Neuronal stem cell (in vitro differentiated cells): ENCODE measurements around the gene DGLUCY.

Source experiments
- DNase-seq: peaks from one replicate; pipeline ENCODE4 v3.0.0-alpha.2; 2013; ENCODE audit warnings: low spot score
- H2AFZ ChIP-seq: one replicate; pipeline ENCODE4 v1.6.1; 2013; ENCODE audit warnings: mild to moderate bottlenecking, low read length, inconsistent platforms
- H2AK5ac ChIP-seq: 2 replicates; pipeline ENCODE4 v1.6.1; 2013; ENCODE audit warnings: low read depth, mild to moderate bottlenecking, inconsistent platforms, low read length, moderate library complexity, mixed read lengths
- H2BK120ac ChIP-seq: 2 replicates; pipeline ENCODE4 v1.6.1; 2013; ENCODE audit warnings: low read depth, mild to moderate bottlenecking, inconsistent platforms, low read length, moderate library complexity, mixed read lengths
- H2BK12ac ChIP-seq: one replicate; pipeline ENCODE4 v1.6.1; 2013; ENCODE audit warnings: low read length, inconsistent platforms
- H2BK15ac ChIP-seq: 2 replicates; pipeline ENCODE4 v1.6.1; 2013; ENCODE audit warnings: mild to moderate bottlenecking, low read length, inconsistent platforms, mixed read lengths
- H2BK5ac ChIP-seq: one replicate; pipeline ENCODE4 v1.6.1; 2013; ENCODE audit warnings: inconsistent platforms, mild to moderate bottlenecking, low read length, moderate library complexity
- H3K14ac ChIP-seq: one replicate; pipeline ENCODE4 v1.6.1; 2013; ENCODE audit warnings: low read length, inconsistent platforms
- H3K18ac ChIP-seq: 2 replicates; pipeline ENCODE4 v1.6.1; 2013; ENCODE audit warnings: low read length, inconsistent platforms
- H3K23ac ChIP-seq: 2 replicates; pipeline ENCODE4 v1.6.1; 2013; ENCODE audit warnings: low read depth, mild to moderate bottlenecking, mixed read lengths, low read length, inconsistent platforms; ENCODE audit not compliant: poor library complexity
- H3K27ac ChIP-seq: replicated peaks from 3 replicates; pipeline ENCODE4 v1.5.1; 2013; ENCODE audit warnings: low read length, inconsistent platforms
- H3K27me3 ChIP-seq, 3 experiments: 2 replicates each; pipeline ENCODE4 v1.6.1; 2013; ENCODE audit warnings: low read length in 3 of 3, mild to moderate bottlenecking in 2 of 3, inconsistent platforms in 1 of 3, low read depth in 1 of 3, mixed read lengths in 1 of 3, moderate library complexity in 1 of 3; ENCODE audit not compliant: control insufficient read depth in 3 of 3, insufficient read depth in 3 of 3
- H3K36me3 ChIP-seq, 2 donors: replicated peaks in 1 of 2; 2 replicates each; pipeline ENCODE4 v1.6.1; 2013; ENCODE audit warnings: low read length in 2 of 2; ENCODE audit not compliant: control insufficient read depth in 2 of 2, insufficient read depth in 2 of 2
- H3K4ac ChIP-seq: 2 replicates; pipeline ENCODE4 v1.6.1; 2013; ENCODE audit warnings: inconsistent platforms, mild to moderate bottlenecking, low read length, moderate library complexity
- H3K4me1 ChIP-seq, 2 donors: 1 replicate in 1 of 2; 2 replicates in 1 of 2; pipeline ENCODE4 v1.6.1; 2013; ENCODE audit warnings: low read length in 2 of 2, low read depth in 1 of 2; ENCODE audit not compliant: control insufficient read depth in 2 of 2, insufficient read depth in 1 of 2
- H3K4me2 ChIP-seq: one replicate; pipeline ENCODE4 v1.6.1; 2013; ENCODE audit warnings: mild to moderate bottlenecking, low read length, inconsistent platforms; ENCODE audit not compliant: insufficient read depth, poor library complexity, severe bottlenecking
- H3K4me3 ChIP-seq, 2 donors: 2 replicates each; pipeline ENCODE4 v1.5.1; 2013; ENCODE audit warnings: low read length in 2 of 2, mild to moderate bottlenecking in 2 of 2, inconsistent platforms in 1 of 2, moderate library complexity in 1 of 2
- H3K79me1 ChIP-seq: one replicate; pipeline ENCODE4 v1.6.1; 2013; ENCODE audit warnings: low read depth, mild to moderate bottlenecking, inconsistent platforms, low read length, moderate library complexity
- H3K9ac ChIP-seq: one replicate; pipeline ENCODE4 v1.6.1; 2013; ENCODE audit warnings: mild to moderate bottlenecking, low read depth, low read length, inconsistent platforms; ENCODE audit not compliant: poor library complexity
- H3K9me3 ChIP-seq, 2 donors: replicated peaks in 1 of 2; 2 replicates each; pipeline versions ENCODE3 to v1.6.1; 2013; ENCODE audit warnings: low read length in 2 of 2, mild to moderate bottlenecking in 2 of 2, inconsistent platforms in 1 of 2, low read depth in 1 of 2, mixed read lengths in 1 of 2, moderate library complexity in 1 of 2; ENCODE audit not compliant: control insufficient read depth in 2 of 2, insufficient read depth in 1 of 2
- H4K8ac ChIP-seq: one replicate; pipeline ENCODE4 v1.6.1; 2013; ENCODE audit warnings: low read depth, mild to moderate bottlenecking, inconsistent platforms, low read length, moderate library complexity
- H4K91ac ChIP-seq: one replicate; pipeline ENCODE4 v1.6.1; 2013; ENCODE audit warnings: low read length, low read depth, mild to moderate bottlenecking, inconsistent platforms; ENCODE audit not compliant: poor library complexity
- WGBS, 2 donors: extraction: QIAGEN DNeasy Blood & Tissue Kit; methylation state at CpG; one replicate each; pipeline ENCODE4 v1.1.7; 2013; ENCODE audit warnings: missing lambda C conversion rate in 2 of 2, mixed read lengths in 1 of 2; ENCODE audit not compliant: insufficient read length in 2 of 2, insufficient replicate concordance in 1 of 2; ENCODE audit errors: extremely low coverage in 2 of 2; 5-methylcytosine and 5-hydroxymethylcytosine counted together

DGLUCY gene

DNA sequence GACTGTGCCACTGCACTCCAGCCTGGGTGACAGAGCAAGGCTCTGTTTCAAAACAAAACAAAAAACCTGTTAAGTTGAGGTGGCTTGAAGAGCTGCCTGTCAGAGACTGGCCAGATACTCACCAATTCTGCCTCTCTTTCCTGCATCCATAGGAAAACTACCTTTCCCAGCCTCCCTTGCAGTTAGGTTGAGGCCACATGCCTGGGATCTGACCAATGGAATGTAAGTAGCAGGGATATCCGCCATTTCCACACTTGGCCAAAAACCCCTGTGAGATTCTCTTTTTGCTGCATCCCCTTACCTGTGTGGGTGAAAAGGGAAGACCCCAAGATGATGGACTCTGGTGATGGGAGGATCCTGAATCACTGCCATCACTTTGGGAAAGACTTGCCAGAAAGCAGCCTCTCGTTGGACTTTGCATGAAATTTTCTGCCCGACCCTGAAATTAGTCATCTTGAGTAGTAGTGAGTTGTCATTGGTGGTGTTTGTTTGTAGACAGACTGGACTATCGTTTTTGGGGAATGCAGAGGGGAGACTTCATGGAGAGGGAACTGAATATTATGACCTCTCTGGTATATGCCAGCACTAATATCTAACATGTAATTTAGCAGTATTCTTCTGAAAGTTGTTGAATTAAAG lies 116.6 kb downstream of the DGLUCY start:
- Histone ChIP-seq H2BK120ac (no peak overlapping the region), H2AFZ (no peak overlapping the region), H3K79me1 (no peaks in the 10 kb centered on the region), H3K9me3 (peaks cover 13 to 16% of the 10 kb centered on the region in 2 donors), H3K4me1 (no peaks in the 10 kb centered on the region), H2AK5ac (no peak overlapping the region), H3K23ac (no peak overlapping the region), H3K36me3 (no peaks in the 10 kb centered on the region), H2BK12ac (no peak overlapping the region), H2BK15ac (no peak overlapping the region), H3K9ac (no peak overlapping the region), H3K4me3 (no peak overlapping the region), H4K8ac (no peak overlapping the region), H4K91ac (no peak overlapping the region), H3K27me3 (no peaks in the 10 kb centered on the region), H2BK5ac (no peak overlapping the region), H3K14ac (no peak overlapping the region), H3K4ac (no peak overlapping the region), H3K18ac (no peak overlapping the region), H3K4me2 (no peak overlapping the region), H3K27ac (no peak overlapping the region)
- no CpG with 5 or more reads among the region's 4 CpGs for WGBS, 2 donors
- DNase-seq: no peak

DNA sequence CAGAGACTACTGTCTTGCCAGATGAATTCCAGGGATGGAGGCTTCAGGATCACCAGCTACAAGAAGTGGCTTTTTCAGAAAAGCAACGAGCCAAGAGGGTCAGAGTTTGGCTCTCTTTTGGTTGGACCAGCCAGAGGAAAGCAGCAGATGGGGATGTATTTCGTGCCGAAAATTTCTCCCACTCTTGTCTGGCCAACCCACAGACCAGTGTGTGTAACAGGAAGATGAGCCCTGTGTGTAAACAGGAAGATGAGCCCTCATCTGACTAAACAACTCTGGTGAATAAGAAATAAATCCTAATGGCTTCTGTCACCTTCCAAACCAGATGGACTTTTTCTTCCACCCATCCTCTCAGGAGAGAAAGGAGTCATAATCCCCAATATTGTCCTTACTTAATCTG lies 117.6 kb downstream of the DGLUCY start:
- H2AK5ac ChIP-seq: no peak overlapping the region
- no CpG with 5 or more reads among the region's 3 CpGs for WGBS, 2 donors
- no peak overlapping the region for H3K14ac ChIP-seq
- no peak overlapping the region for H2BK120ac ChIP-seq
- H2BK5ac ChIP-seq: no peak overlapping the region
- H4K8ac ChIP-seq: no peak overlapping the region
- peaks cover 13 to 16% of the 10 kb centered on the region in 2 donors for H3K9me3 ChIP-seq
- H4K91ac ChIP-seq: no peak overlapping the region
- H3K18ac ChIP-seq: no peak overlapping the region
- H3K4me3 ChIP-seq: no peak overlapping the region
- no peak overlapping the region for H3K9ac ChIP-seq
- no peaks in the 10 kb centered on the region for H3K4me1 ChIP-seq
- H3K27me3 ChIP-seq: no peaks in the 10 kb centered on the region
- H3K27ac ChIP-seq: no peak overlapping the region
- no peaks in the 10 kb centered on the region for H3K79me1 ChIP-seq
- no peak for DNase-seq
- no peak overlapping the region for H2BK15ac ChIP-seq
- no peak overlapping the region for H2AFZ ChIP-seq
- H3K23ac ChIP-seq: no peak overlapping the region
- H3K4me2 ChIP-seq: no peak overlapping the region
- H2BK12ac ChIP-seq: no peak overlapping the region
- no peak overlapping the region for H3K4ac ChIP-seq
- H3K36me3 ChIP-seq: no peaks in the 10 kb centered on the region

DNA sequence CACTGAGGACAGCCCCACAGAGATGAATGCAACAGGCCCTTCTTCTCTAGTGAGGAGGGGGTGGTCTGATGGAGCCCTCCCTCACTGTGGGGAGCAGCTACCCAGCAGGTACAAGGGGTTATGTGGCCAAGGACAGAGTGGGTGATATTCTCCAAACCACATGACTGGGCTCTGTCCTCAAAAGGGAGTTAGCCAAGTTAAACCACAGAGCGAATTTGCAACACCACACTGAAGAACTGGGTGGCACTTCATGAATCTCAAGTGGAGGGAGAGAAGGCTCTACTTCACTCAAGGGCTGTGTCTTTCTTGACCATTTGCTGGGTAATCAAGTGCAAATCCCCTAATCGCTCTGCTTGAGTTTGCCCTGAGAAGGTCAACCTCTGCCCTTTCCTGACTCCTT lies 118.2 kb downstream of the DGLUCY start:
- no peak overlapping the region for H4K91ac ChIP-seq
- H3K36me3 ChIP-seq: no peaks in the 10 kb centered on the region
- H3K18ac ChIP-seq: no peak overlapping the region
- peaks cover 13 to 16% of the 10 kb centered on the region in 2 donors for H3K9me3 ChIP-seq
- H3K14ac ChIP-seq: no peak overlapping the region
- no peak overlapping the region for H2BK5ac ChIP-seq
- no peak overlapping the region for H3K4me2 ChIP-seq
- no peak overlapping the region for H3K4me3 ChIP-seq
- H2BK120ac ChIP-seq: no peak overlapping the region
- H3K9ac ChIP-seq: no peak overlapping the region
- no peak overlapping the region for H2BK12ac ChIP-seq
- H4K8ac ChIP-seq: no peak overlapping the region
- no peaks in the 10 kb centered on the region for H3K4me1 ChIP-seq
- no peaks in the 10 kb centered on the region for H3K27me3 ChIP-seq
- DNase-seq: no peak
- H3K79me1 ChIP-seq: no peaks in the 10 kb centered on the region
- H3K27ac ChIP-seq: no peak overlapping the region
- no peak overlapping the region for H3K23ac ChIP-seq
- no peak overlapping the region for H2AK5ac ChIP-seq
- no CpG with 5 or more reads among the region's 2 CpGs for WGBS, 2 donors
- no peak overlapping the region for H2BK15ac ChIP-seq
- no peak overlapping the region for H3K4ac ChIP-seq
- no peak overlapping the region for H2AFZ ChIP-seq

DNA sequence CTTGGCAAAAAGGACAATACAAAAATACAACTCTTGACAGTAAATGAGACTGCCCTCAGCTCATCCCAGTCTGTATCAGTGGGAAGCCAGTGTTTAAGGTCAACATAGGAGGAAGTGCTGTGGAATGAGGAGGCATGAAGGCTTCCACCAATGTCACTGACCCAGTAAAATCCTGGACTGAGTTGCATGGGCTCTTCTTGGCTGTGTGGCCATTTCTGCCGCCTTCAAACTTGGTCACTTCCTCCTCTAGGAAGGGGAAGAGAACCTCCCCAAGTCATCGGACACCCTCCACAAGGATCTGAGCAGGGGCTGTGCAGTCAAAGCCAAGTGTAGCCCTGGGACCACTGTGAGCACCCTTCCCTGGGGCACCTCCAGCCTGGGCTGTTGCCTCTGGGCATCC lies 118.7 kb downstream of the DGLUCY start:
- Histone ChIP-seq H2BK120ac (no peak overlapping the region), H3K4me1 (no peaks in the 10 kb centered on the region), H4K8ac (no peak overlapping the region), H4K91ac (no peak overlapping the region), H2BK5ac (no peak overlapping the region), H3K18ac (no peak overlapping the region), H2AFZ (no peak overlapping the region), H3K4me2 (no peak overlapping the region), H3K36me3 (no peaks in the 10 kb centered on the region), H2BK12ac (no peak overlapping the region), H2BK15ac (no peak overlapping the region), H2AK5ac (no peak overlapping the region), H3K9ac (no peak overlapping the region), H3K4me3 (no peak overlapping the region), H3K23ac (no peak overlapping the region), H3K27me3 (no peaks in the 10 kb centered on the region), H3K9me3 (peaks cover 13 to 16% of the 10 kb centered on the region in 2 donors), H3K14ac (no peak overlapping the region), H3K27ac (no peak overlapping the region), H3K4ac (no peak overlapping the region), H3K79me1 (no peaks in the 10 kb centered on the region)
- no peak for DNase-seq
- no CpG with 5 or more reads among the region's 2 CpGs for WGBS, 2 donors
